ENCODE measurements around the gene MS4A4A.
A peak's percentile ranks its signal among the peaks of the same experiment; 100 is the strongest.
"Not testable (repeated sequence)": the region's sequence is repeated elsewhere in the genome, so short reads cannot be mapped to it uniquely, and the experiment has no call there.

Gene MS4A4A

GRCh38 chr11:60280412-60280811, at the start of gene MS4A4A:
Gene MS4A4A (plus strand): TSS chr11:60280666. CDS start chr11:60280676, 10 bp downstream.
- DNase-seq (ENCODE audit: low spot score): no peak

- DNase-seq (ENCODE audit: low spot score): no peak
Observed at GRCh38 chr11:60230681-60231080, 49.8 kb upstream of the MS4A4A start.

- DNase-seq (ENCODE audit: low spot score): no peak
Observed at GRCh38 chr11:60235321-60235720, 45.1 kb upstream of the MS4A4A start.

- no peak for DNase-seq (ENCODE audit: low spot score)
Observed at GRCh38 chr11:60240662-60241061, 39.8 kb upstream of the MS4A4A start.

GRCh38 chr11:60241786-60242185, 38.7 kb upstream of the MS4A4A start:
- DNase-seq (ENCODE audit: low spot score): no peak

- no peak for DNase-seq (ENCODE audit: low spot score)
Observed at GRCh38 chr11:60242740-60243239, 37.7 kb upstream of the MS4A4A start, which contains the start of gene MS4A4E. Gene MS4A4E (minus strand): TSS chr11:60243137. CDS start chr11:60230055, 13,082 bp downstream.

- peak; percentile 49 for DNase-seq (ENCODE audit: low spot score)
Observed at GRCh38 chr11:60251485-60252212, 28.8 kb upstream of the MS4A4A start.

- DNase-seq (ENCODE audit: low spot score): no peak
Observed at GRCh38 chr11:60252213-60253108, 28.0 kb upstream of the MS4A4A start.

GRCh38 chr11:60257956-60258722, 22.3 kb upstream of the MS4A4A start:
- DNase-seq (ENCODE audit: low spot score): no peak

- no peak for DNase-seq (ENCODE audit: low spot score)
Observed at GRCh38 chr11:60261014-60261413, 19.5 kb upstream of the MS4A4A start.

- DNase-seq (ENCODE audit: low spot score): no peak
Observed at GRCh38 chr11:60263402-60263801, 17.1 kb upstream of the MS4A4A start.

- DNase-seq (ENCODE audit: low spot score): no peak
Observed at GRCh38 chr11:60264644-60265043, 15.8 kb upstream of the MS4A4A start.

GRCh38 chr11:60265373-60266214, 14.9 kb upstream of the MS4A4A start:
- DNase-seq (ENCODE audit: low spot score): no peak

- DNase-seq (ENCODE audit: low spot score): no peak
Observed at GRCh38 chr11:60274416-60274815, 6.0 kb upstream of the MS4A4A start.

- DNase-seq (ENCODE audit: low spot score): no peak
Observed at GRCh38 chr11:60281485-60281884, 1.0 kb downstream of the MS4A4A start.

GRCh38 chr11:60282286-60282685, 1.8 kb downstream of the MS4A4A start:
- no peak for DNase-seq (ENCODE audit: low spot score)

- DNase-seq (ENCODE audit: low spot score): not testable (repeated sequence)
Observed at GRCh38 chr11:60285411-60286126, 5.1 kb downstream of the MS4A4A start.

- no peak for DNase-seq (ENCODE audit: low spot score)
Observed at GRCh38 chr11:60288531-60288930, 8.1 kb downstream of the MS4A4A start.

- DNase-seq (ENCODE audit: low spot score): no peak
Observed at GRCh38 chr11:60292145-60292544, 11.7 kb downstream of the MS4A4A start.

GRCh38 chr11:60301178-60301577, 20.7 kb downstream of the MS4A4A start:
- DNase-seq (ENCODE audit: low spot score): no peak

All from ecto neural progenitor cell (in vitro differentiated cells).